Measurements from ENCODE around the gene HECTD4.

The HECTD4 gene

DNA sequence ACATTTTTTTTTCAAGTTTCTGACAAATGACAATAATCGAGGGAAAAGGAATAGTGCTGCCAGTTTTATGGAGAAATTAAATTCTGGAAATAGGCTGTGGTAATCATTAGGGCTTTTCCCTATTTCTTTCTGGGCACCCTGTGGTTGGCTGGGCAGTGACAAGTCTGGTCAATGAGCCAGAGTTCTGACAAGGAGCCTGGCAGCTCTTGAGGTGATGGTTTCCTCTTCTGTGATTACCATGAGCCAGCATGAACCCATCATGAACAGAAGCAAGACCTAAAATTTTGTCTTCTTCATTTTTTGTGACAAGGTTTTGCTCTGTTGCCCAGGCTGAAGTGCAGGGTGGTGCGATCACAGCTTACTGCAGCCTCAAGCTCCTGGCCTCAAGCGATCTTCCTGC is 141.1 kb downstream of the HECTD4 start:
- H3K36me3 ChIP-seq (ENCODE audit: control insufficient read depth, insufficient read depth, low read length): peaks cover 18% of the 10 kb centered on the region
- no peak for DNase-seq (ENCODE audit: extremely low read depth, insufficient read length)
- no peaks in the 10 kb centered on the region for H3K27me3 ChIP-seq (replicated peaks; ENCODE audit: control insufficient read depth, insufficient read depth, low read length)
- no peak overlapping the region for H3K4me3 ChIP-seq (replicated peaks; ENCODE audit: low read depth, low read length)
- TF ChIP-seq, protein P1, sequence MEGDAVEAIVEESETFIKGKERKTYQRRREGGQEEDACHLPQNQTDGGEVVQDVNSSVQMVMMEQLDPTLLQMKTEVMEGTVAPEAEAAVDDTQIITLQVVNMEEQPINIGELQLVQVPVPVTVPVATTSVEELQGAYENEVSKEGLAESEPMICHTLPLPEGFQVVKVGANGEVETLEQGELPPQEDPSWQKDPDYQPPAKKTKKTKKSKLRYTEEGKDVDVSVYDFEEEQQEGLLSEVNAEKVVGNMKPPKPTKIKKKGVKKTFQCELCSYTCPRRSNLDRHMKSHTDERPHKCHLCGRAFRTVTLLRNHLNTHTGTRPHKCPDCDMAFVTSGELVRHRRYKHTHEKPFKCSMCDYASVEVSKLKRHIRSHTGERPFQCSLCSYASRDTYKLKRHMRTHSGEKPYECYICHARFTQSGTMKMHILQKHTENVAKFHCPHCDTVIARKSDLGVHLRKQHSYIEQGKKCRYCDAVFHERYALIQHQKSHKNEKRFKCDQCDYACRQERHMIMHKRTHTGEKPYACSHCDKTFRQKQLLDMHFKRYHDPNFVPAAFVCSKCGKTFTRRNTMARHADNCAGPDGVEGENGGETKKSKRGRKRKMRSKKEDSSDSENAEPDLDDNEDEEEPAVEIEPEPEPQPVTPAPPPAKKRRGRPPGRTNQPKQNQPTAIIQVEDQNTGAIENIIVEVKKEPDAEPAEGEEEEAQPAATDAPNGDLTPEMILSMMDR (IDR thresholded peaks at IDR 0.05; ENCODE audit: insufficient read depth, low read length, poor library complexity, severe bottlenecking): no peak

DNA sequence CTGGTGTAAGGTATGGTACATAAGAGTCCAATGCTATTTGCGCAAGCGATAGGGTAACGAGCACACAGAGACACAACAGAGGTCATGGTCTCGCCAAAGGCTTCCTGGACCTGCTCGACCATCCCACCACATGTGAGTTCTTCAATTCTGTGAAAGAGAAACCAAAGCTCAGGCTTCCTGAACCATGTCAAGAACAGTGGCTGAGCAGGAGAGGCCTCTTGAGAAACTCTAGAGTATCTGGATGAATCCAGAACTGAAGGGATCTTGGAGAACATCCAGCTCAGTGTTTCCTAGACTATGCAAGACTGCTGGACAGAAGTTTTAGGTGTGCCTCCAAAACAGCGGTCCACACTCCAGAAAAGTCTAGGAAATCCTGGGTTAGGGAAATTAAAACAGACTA is 142.3 kb downstream of the HECTD4 start:
- TF ChIP-seq, protein P1 (IDR thresholded peaks at IDR 0.05; ENCODE audit: insufficient read depth, low read length, poor library complexity, severe bottlenecking): no peak
- no peak for DNase-seq (ENCODE audit: extremely low read depth, insufficient read length)
- H3K27me3 ChIP-seq (replicated peaks; ENCODE audit: control insufficient read depth, insufficient read depth, low read length): no peaks in the 10 kb centered on the region
- peaks cover 21% of the 10 kb centered on the region for H3K36me3 ChIP-seq (ENCODE audit: control insufficient read depth, insufficient read depth, low read length)
- no peak overlapping the region for H3K4me3 ChIP-seq (replicated peaks; ENCODE audit: low read depth, low read length)

DNA sequence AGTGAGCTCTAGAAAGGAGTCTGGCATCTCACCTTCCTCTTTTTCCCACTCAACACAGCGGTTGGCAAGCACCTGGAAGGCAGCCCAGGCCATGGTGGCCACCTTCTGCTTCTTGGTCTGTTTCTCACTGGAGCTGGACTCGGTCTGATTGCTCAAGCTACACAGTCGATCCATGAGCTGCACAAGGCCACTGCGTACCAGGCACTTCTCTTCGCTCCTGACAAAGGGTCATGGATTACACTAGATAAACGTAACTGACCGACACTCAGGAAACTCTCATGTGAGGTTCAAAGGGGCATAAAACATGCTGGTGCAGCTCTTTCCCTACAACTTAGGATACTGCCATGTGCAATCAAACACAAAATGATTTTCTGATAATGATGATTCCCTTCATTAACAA is 143.2 kb downstream of the HECTD4 start:
- Histone ChIP-seq H3K36me3 (ENCODE audit: control insufficient read depth, insufficient read depth, low read length) (peaks cover 24% of the 10 kb centered on the region), H3K4me3 (replicated peaks; ENCODE audit: low read depth, low read length) (no peak overlapping the region), H3K27me3 (replicated peaks; ENCODE audit: control insufficient read depth, insufficient read depth, low read length) (no peaks in the 10 kb centered on the region)
- TF ChIP-seq, protein P1 (IDR thresholded peaks at IDR 0.05; ENCODE audit: insufficient read depth, low read length, poor library complexity, severe bottlenecking): no peak
- DNase-seq (ENCODE audit: extremely low read depth, insufficient read length): no peak

DNA sequence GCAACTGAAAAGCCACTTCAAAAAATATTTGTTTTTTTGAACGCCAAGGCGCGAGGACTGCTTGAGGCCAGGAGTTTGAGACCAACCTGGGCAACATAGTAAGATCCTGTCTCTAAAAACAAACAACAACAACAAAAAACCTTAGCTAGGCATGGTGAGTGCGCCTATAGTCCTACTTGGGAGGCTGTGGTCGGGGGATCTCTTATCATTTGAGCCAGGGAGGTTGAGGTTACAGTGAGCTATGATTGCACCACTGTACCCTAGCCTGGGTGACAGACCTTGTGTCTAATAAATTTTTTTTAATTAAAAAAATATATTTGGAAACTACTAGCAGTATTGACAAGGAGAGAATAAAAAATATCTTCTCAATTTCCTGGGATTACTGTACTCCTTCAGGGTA is 143.8 kb downstream of the HECTD4 start:
- DNase-seq (ENCODE audit: extremely low read depth, insufficient read length): no peak
- no peak overlapping the region for H3K4me3 ChIP-seq (replicated peaks; ENCODE audit: low read depth, low read length)
- TF ChIP-seq, protein P1 (IDR thresholded peaks at IDR 0.05; ENCODE audit: insufficient read depth, low read length, poor library complexity, severe bottlenecking): no peak
- no peaks in the 10 kb centered on the region for H3K27me3 ChIP-seq (replicated peaks; ENCODE audit: control insufficient read depth, insufficient read depth, low read length)
- peaks cover 21% of the 10 kb centered on the region for H3K36me3 ChIP-seq (ENCODE audit: control insufficient read depth, insufficient read depth, low read length)

DNA sequence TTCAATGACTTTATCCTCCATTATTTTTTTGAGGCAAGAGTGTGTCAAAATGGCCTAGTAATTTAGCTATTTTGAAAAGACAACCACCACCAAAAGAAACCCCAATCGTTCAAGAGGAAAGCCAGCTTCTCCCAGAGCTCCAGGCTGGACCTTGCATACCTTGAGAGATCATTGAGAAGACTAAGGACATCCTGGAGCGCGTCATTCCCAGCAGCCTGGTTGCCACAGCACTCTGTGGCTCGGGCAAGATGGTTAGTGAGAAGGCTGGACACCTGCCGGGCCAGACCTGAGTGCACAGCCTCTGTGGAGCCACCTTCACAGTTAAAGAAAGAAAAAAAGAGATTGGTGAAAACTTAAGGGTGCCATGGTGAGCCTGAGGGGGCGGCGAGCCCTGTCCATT is 145.4 kb downstream of the HECTD4 start:
- no peaks in the 10 kb centered on the region for H3K27me3 ChIP-seq (replicated peaks; ENCODE audit: control insufficient read depth, insufficient read depth, low read length)
- TF ChIP-seq, protein P1 (IDR thresholded peaks at IDR 0.05; ENCODE audit: insufficient read depth, low read length, poor library complexity, severe bottlenecking): no peak
- DNase-seq (ENCODE audit: extremely low read depth, insufficient read length): no peak
- H3K36me3 ChIP-seq (ENCODE audit: control insufficient read depth, insufficient read depth, low read length): peaks cover 22% of the 10 kb centered on the region
- no peak overlapping the region for H3K4me3 ChIP-seq (replicated peaks; ENCODE audit: low read depth, low read length)

DNA sequence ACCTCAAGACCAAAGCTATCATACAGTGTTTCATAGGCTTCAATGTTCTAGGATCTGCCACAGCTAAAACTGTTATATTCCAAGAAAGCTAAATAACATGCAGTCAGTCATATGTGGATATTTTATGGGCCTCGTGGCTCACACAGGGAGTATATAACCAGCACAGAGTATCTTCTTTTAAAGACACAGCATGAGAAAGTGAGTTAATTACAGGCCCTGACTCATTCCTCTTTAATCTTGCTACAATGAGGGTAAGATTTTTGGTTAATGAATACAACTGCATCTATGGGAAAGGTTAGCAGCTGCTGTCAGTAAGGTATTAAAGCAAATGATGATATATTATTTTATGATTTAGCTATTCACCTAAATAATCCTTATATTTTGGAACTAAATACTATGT is 145.8 kb downstream of the HECTD4 start:
- TF ChIP-seq, protein P1 (IDR thresholded peaks at IDR 0.05; ENCODE audit: insufficient read depth, low read length, poor library complexity, severe bottlenecking): no peak
- peaks cover 23% of the 10 kb centered on the region for H3K36me3 ChIP-seq (ENCODE audit: control insufficient read depth, insufficient read depth, low read length)
- no peak overlapping the region for H3K4me3 ChIP-seq (replicated peaks; ENCODE audit: low read depth, low read length)
- DNase-seq (ENCODE audit: extremely low read depth, insufficient read length): no peak
- H3K27me3 ChIP-seq (replicated peaks; ENCODE audit: control insufficient read depth, insufficient read depth, low read length): no peaks in the 10 kb centered on the region
